ES-I3 (cell line): ENCODE data around the gene D2HGDH.
"Not testable (repeated sequence)": the region's sequence is repeated elsewhere in the genome, so short reads cannot be mapped to it uniquely, and the experiment has no call there.

Experiments used
- H3K36me3 ChIP-seq: 2 replicates; pipeline ENCODE4 v1.6.1; 2013; ENCODE audit warnings: mild to moderate bottlenecking, low read length, control low read depth, moderate library complexity; ENCODE audit not compliant: insufficient read depth
- H3K4me1 ChIP-seq: 2 replicates; pipeline ENCODE4 v1.6.1; 2013; ENCODE audit warnings: mild to moderate bottlenecking, control low read depth, low read length; ENCODE audit not compliant: insufficient read depth
- H3K9ac ChIP-seq: 2 replicates; pipeline ENCODE4 v1.6.1; 2013; ENCODE audit warnings: low read depth, mild to moderate bottlenecking, low read length, moderate library complexity
- H3K9me3 ChIP-seq: 2 replicates; pipeline ENCODE4 v1.6.1; 2013; ENCODE audit warnings: mild to moderate bottlenecking, low read length, moderate library complexity; ENCODE audit not compliant: control insufficient read depth, insufficient read depth

The D2HGDH gene

GRCh38 chr2:241774419-241775222 is 40.2 kb downstream of the D2HGDH start:
- Histone ChIP-seq H3K36me3 (no peaks in the 10 kb centered on the region), H3K4me1 (peaks cover 29% of the 10 kb centered on the region; the same call in 1 of the 2 replicates), H3K9ac (no peak overlapping the region), H3K9me3 (no peaks in the 10 kb centered on the region; the same call in 1 of the 2 replicates)

GRCh38 chr2:241775223-241776177 is 41.1 kb downstream of the D2HGDH start:
- Histone ChIP-seq H3K4me1 (peaks cover 29% of the 10 kb centered on the region; the same call in 1 of the 2 replicates), H3K36me3 (no peaks in the 10 kb centered on the region), H3K9ac (no peak overlapping the region), H3K9me3 (peaks cover under 1% of the 10 kb centered on the region; the same call in 1 of the 2 replicates)

GRCh38 chr2:241776336-241777169 is 42.1 kb downstream of the D2HGDH start, which contains the start of gene GAL3ST2:
Gene GAL3ST2, plus strand, starts transcription at chr2:241776822. Its CDS starts 134 bp downstream, at chr2:241776956.
- Histone ChIP-seq H3K9me3 (peaks cover 6% of the 10 kb centered on the region), H3K4me1 (peaks cover 28% of the 10 kb centered on the region; the same call in 1 of the 2 replicates), H3K36me3 (no peaks in the 10 kb centered on the region), H3K9ac (no peak within 1 kb of the TSS)

DNA sequence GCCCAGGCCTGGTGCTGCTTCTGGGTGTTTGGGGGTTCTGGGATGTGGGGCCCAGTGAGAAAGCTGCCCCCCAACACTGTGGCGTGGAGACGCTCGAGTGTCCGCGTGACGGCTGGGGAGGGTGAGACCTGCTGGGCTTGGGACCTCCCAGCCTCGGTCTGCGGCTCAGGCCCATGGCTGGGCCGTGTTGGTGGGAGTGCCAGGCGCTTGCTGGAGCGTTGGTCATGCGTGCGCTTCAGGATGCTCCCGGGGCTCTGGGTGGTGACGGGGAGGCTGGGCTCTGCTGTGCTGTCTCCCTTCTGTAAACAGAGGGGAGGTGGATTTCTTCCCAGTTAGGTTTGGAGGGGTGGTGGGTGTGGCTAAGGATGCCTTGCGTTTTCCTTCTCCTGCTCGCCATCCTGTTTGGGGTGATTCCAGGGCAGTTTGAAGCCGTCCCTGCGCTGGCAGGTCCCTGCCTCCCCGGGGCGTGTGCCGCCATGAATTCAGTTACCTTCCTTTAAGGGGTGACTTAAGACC is 42.8 kb downstream of the D2HGDH start:
- Histone ChIP-seq H3K9me3 (peaks cover 9% of the 10 kb centered on the region), H3K4me1 (peaks cover 21% of the 10 kb centered on the region; the same call in 1 of the 2 replicates), H3K36me3 (no peaks in the 10 kb centered on the region), H3K9ac (no peak overlapping the region)

- H3K36me3 ChIP-seq, result no peaks in the 10 kb centered on the region
- peaks cover 18% of the 10 kb centered on the region; the same call in 1 of the 2 replicates for H3K4me1 ChIP-seq
- no peak overlapping the region for H3K9ac ChIP-seq
- H3K9me3 ChIP-seq, result peaks cover 9% of the 10 kb centered on the region
Measured at GRCh38 chr2:241777686-241778627, 43.5 kb downstream of the D2HGDH start.

GRCh38 chr2:241780939-241781569 is 46.6 kb downstream of the D2HGDH start:
- Histone ChIP-seq H3K4me1 (peaks cover 18% of the 10 kb centered on the region; the same call in 1 of the 2 replicates), H3K36me3 (no peaks in the 10 kb centered on the region)

GRCh38 chr2:241782053-241782452 is 47.6 kb downstream of the D2HGDH start:
- not testable (repeated sequence) for H3K36me3 ChIP-seq, H3K9ac ChIP-seq, H3K4me1 ChIP-seq, H3K9me3 ChIP-seq

More at GRCh38 chr2:241780939-241781569, 46.6 kb downstream of the D2HGDH start:
- Histone ChIP-seq H3K9ac (no peak overlapping the region), H3K9me3 (peaks cover 9% of the 10 kb centered on the region)

DNA sequence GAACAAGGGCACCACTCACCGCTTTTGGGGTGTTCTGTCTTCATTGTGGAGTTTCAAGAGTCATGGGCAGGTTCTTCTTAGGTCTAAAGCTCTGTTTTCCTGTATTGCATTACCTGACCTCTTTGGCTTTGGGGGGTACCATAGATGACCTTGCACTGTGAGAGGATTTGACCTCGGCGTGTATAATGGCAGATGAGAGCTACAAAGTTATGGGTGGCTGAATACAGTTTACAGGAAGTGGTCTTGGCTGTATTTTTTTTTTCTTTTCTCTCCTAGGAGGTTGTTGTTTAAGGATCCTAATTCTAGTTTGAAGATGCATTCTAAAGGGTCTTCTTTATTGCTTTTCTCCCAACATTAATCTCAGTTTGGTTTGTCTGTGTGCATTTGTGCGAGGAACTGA is 53.7 kb downstream of the D2HGDH start:
- H3K4me1 ChIP-seq, result no peaks in the 10 kb centered on the region
- peaks cover 7% of the 10 kb centered on the region for H3K9me3 ChIP-seq
- no peaks in the 10 kb centered on the region for H3K36me3 ChIP-seq
- H3K9ac ChIP-seq, result no peak overlapping the region

GRCh38 chr2:241788572-241788971 is 54.1 kb downstream of the D2HGDH start:
- peaks cover 7% of the 10 kb centered on the region for H3K9me3 ChIP-seq
- H3K9ac ChIP-seq, result no peak overlapping the region
- H3K36me3 ChIP-seq, result no peaks in the 10 kb centered on the region
- H3K4me1 ChIP-seq, result no peaks in the 10 kb centered on the region

DNA sequence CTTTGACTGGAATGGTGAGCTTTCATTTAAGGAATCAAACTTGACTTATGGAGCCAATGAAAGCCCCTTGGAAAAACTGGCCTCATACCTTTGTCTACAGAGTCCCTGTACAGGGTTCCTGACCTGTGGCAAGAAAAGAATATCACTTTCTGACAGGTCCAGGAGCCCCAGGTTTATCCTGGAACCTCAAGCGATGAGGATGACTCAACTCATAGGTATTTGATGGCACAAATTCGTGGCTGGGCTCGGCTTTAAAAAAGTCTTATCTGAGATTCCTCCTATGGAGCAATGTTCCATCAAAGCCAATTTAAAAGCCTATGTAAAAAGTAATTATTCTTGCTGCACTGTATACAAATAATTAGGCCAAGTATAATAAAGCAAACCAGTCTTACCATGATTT is 57.0 kb downstream of the D2HGDH start:
- not testable (repeated sequence) for H3K36me3 ChIP-seq, H3K9me3 ChIP-seq, H3K9ac ChIP-seq, H3K4me1 ChIP-seq

GRCh38 chr2:241793385-241793784 is 59.0 kb downstream of the D2HGDH start:
- peaks cover 7% of the 10 kb centered on the region for H3K9me3 ChIP-seq
- H3K4me1 ChIP-seq, result no peaks in the 10 kb centered on the region
- no peak overlapping the region for H3K9ac ChIP-seq
- no peaks in the 10 kb centered on the region for H3K36me3 ChIP-seq

GRCh38 chr2:241794250-241794823 is 59.9 kb downstream of the D2HGDH start:
- H3K4me1 ChIP-seq, result no peaks in the 10 kb centered on the region
- H3K9me3 ChIP-seq, result peaks cover 7% of the 10 kb centered on the region
- no peaks in the 10 kb centered on the region for H3K36me3 ChIP-seq
- no peak overlapping the region for H3K9ac ChIP-seq
